GF-D8 (cell line): ENCODE results near the gene MAPK9.

Experiments
- DNase-seq: peaks from one replicate; lab custom pipeline; 2025; lab: John Stamatoyannopoulos, UW

The MAPK9 gene

DNA sequence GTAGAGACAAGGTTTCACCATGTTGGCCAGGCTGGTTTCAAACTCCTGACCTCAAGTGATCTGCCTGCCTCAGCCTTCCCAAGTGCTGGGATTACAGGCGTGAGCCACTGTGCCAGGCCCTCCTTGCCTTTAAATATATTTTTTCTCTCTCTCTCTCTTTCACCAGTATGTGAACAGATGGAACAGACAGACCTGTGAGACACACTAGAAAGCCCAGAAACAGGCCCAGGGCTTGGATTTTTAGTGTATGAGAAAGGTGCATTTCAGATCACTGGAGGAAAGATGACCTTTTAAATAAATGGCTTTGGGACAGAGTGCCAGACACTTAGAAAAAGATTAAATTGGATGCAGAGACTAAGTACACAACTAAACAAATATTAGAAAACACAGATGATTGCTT lies 86.0 kb downstream of the MAPK9 start:
- no peak for DNase-seq

DNA sequence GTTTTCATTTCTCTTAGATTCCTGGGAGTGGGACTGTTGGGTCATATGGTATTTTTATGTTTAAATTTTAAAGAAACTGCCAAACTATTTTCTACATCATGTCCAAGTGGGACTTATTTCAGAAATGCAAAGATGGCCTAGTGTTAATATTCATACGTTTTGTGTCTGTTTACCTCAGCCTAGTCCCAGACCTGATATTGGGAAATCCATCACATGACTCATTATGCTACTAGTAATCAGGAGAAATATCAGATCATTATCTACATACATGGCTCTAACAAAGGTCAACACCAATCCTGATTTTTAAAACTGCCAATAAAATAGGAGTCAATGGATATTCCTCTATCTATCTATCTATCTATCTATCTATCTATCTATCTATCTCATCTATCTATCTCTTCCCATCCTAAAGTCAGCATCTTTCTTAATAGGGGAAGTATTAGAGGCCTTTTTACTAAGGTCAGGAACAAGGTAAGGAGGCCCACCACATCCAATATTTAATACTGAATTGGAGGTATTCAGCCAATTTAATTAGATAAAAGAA lies 87.5 kb downstream of the MAPK9 start:
- DNase-seq = no peak

DNA sequence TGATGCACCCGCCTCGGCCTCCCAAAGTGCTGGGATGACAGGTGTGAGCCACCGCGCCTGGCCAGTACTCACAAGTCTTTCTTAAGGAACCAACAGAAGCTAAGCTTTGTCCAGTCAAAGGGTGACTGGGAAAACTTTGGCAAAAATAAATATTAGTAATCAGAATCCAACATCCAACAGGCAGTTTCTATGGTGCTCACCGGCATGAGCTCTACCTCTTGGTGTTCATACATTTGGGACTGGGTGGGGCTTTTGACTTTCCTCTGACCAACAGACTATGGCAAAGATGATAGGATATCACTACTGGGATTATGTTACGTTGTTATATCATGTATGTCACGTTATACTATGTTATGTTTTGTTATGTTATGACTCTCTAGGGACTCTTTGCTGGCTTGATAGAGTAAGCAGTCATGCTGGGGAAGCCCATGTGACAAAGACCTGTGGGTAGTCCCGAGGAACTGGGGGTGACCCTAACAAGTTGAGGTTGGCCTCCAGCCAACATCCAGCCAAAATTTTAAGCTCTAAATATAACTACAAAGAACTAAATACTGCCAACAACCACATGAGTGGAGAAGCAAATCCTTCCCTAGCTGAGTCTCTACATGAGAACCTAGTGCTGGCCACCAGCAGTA lies 88.8 kb downstream of the MAPK9 start:
- DNase-seq = no peak

DNA sequence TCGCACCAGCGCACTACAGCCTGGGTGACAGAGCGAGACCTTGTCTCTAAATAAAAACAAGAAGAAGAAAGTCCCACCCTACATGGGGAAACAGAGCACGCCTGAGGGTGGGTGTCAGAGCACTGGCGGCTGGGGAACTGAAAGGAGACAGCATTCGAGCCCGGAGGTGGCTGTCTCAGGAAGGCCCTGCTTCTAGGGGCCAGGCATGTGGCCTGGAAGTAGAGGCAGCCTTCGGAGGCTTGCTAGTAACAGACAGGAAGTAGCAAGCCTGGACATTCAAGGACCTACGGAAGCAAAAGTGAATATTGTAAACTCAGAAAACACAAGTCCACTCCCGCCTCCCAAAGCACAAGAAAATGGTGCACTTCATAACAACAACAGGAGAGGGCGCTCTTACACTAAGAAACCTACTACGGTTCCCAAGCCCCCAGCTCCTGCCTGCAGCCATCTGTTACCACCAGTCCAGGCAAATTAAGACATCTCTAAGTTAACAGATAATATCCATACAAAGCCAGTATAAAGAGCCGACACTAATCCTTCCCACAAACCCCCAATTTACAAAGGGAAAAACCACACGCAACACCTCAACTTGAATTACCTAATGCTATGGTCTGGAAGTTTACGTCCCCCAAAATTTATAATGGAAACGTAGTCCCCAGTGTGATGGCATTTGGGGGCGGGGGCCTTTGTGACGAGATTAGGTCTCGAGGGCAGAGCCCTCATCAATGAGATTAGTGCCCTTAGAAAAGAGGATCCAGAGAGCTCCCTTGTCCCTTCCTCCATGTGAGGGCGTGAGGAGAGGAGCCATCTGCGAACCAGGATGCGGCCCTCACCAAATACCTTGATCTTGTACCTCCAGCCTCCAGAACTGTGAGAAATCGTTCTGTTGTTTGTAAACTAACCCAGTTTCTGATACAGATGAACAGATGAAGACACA lies 90.6 kb downstream of the MAPK9 start:
- no peak for DNase-seq

DNA sequence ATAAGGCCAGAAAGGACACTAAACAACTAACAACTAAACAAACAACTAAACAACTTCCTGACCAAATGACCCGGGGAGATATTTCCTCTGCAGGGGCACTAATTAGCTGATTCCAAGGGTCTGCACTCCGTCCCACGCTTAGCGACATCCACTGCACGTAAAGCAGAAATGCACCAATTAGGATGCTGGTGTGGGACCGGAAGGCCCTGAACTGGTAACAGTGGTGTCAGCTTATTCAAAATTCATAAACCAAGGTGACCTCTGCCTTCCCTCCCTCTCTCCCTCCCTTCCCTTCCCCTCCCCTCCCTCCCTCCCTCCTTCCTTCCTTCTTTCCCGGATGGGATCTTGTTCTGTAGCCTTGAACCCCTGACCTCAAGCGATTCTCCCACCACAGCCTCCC lies 92.5 kb downstream of the MAPK9 start:
- no peak for DNase-seq

DNA sequence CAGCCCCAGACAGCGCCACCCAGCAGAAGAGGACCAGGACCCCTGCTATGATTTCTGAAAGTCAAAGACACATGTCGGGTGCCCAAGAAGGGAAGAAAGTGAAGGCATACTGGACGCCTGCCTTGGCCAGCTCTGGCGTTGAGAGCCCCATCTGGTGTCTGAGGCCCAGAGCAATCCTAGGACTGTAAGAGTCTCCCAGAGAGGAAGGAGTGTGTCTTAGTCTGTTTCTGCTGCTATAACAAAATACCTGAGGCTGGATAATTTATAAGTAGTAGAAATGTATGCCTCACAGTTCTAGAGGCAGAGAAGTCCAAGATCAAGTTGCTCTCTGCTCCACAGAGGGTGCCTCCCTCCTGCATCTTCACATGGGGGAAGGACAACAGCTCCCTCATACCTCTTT lies 93.7 kb downstream of the MAPK9 start:
- no peak for DNase-seq

DNA sequence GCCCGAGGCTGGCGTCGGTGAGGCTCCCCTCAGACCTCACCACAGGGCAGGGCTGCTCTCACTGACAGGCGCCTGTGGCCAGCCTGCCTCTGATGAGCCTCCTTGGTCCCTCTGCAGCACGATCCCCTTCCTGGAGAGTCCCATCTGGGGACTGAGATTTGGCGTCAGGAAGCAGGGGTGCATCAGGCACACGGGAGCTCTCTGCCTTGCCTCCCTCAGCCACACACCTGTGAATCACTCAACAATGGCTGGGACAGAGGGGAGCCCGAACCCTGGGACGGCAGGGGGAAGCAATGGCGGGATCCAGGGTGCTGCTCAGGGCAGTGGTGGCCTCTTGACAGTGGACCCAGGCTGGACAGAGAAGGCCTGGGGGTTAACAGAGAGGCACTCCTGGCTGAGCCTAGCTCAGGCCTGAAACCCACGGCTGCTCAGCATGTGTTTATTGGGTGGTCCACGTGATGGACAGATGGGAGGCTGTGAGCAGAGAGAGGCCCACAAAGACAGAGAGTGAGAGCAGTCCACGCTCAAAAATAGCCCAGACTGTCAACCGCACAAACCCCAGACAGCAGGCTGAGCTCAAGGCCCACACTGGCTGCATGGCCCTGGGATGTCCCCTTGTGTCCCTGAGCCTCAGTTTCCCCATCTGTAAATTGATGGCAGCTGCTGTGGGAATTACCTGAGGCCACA lies 94.7 kb downstream of the MAPK9 start:
- no peak for DNase-seq

DNA sequence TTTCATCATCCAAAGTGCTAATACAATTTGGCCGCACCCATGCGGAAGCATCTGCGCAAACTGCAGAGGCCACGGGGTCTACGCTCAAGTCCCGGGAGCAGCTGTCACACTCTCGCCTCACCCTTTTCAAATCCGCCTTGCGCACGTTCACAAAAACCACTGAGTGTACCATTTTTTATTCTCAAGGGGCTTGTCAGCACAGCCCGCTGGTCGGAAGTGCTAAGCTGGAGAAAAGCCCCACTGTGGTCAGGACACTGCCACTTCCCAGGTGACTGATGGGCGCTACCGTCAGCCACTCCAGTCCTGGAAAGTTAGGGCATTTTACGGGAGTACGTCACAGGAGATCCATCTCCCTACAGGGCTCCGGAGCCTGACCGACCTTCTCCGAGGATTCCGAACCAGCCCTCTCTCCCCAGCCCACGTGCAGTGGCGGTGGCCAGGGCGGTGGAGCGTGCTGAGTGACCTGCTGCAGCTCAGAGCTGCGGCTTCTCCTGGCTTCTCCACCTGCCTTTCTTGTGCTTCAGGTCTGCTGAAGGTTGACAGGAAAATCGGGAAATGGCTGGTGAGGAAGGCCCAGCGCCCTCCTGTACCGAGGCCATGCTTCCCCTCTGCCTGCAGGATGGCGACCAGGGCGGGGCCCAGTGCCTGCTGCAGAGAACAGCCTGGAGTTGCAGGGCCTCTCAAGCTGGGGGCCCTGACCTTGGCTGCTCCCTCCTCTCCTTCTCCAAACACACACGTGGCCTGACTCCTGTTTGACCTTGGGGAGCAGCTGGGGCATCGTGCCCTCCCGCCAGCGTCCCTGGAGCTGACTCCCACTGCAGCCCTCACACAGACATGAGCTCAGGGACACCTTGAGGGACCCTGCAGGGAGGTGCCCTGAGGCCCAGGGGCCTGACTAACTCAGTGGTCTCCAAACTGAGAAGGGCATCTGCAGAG lies 97.2 kb downstream of the MAPK9 start:
- DNase-seq = no peak

DNA sequence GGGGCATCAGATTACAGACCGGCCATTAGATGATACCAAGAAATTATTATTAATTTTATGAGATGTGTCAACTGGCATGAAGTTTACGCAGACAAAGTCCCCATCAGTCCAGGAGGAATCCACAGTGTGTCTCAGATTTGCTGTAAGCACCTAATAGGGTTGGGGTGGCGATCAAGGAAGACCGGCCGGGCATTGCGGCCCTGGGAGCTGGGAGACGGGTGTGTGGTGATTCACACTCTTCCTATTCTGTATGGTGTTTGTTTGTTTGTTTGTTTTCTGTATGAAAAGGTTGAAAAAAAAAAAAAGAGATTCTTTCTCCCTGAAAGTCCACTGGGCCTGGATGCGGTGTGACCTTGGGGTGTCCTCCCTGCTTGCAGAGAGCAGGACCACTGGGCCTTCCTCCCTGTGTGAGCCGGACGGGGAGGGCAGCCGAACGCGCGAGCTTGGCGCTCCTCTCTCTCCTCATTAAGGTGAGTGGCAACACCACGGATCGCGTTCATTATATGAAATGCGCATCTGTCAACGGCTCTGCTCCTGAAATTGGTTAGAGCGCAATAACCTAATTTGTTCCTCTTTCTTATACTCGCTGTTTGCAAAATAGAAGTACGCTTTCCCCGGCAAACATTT lies 98.0 kb downstream of the MAPK9 start:
- DNase-seq = no peak

DNA sequence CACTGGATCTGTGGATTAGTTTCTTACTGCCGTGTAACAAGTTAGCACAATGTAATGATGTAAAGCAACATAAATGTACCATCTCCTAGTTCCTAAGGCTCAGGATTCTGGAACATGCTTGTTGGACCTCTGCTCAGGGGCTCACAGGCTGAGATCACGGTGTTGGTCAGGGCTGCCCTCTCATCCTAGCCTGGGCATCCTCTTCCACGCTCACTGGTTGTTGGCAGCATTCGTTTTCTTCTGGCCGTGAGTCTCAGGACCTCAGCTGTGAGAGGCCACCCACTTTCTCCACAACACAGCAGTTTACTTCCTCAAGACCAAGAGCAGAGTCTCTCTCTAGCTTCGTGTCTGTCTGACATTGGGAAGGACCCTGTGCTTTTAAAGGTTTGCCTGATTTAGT lies 100.2 kb downstream of the MAPK9 start:
- DNase-seq = no peak

DNA sequence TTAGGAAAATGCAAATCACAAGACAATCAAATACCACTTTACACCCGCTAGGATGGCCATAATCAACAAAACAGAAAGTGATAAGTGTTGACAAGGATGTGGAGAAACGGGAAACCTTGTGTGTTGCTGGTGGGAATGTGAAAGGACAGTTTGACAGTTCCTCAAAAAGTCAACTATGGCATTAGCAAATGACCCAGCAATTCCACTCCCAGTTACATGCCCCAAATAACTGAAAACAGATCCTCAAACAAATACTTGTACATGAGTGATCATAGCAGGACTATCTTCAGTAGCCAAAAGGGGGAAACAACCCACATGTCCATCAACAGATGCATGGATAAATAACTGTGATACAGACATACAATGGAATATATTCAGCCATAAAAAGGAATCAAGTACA lies 104.1 kb downstream of the MAPK9 start:
- no peak for DNase-seq
